OCI-LY3 (cell line): Measurements from ENCODE around the gene STAT5B.

Experiments used
- CTCF ChIP-seq: fragments of 200-600, 300-600 bp; sonication (generic); IDR thresholded peaks from 2 replicates; pipeline ENCODE4 v1.5.1; 2014; ENCODE audit warnings: antibody characterized with exemption, low read length, low read depth
- EZH2phosphoT487 ChIP-seq: fragments of 200-600 bp; shearing (Covaris generic); IDR thresholded peaks from 2 replicates; pipeline ENCODE4 v1.6.1; 2018; ENCODE audit warnings: antibody characterized with exemption, mixed run types, low read depth

- TF ChIP-seq CTCF = no peak
- TF ChIP-seq EZH2phosphoT487 = no peak
Measured at GRCh38 chr17:42193216-42193968, 82.8 kb downstream of the STAT5B start.
